ENCODE measurements around the gene DLGAP1.

Gene DLGAP1

GRCh38 chr18:4438938-4439337 lies 16.2 kb downstream of the DLGAP1 start:
- no peak for TF ChIP-seq PRDM2 (tag by site-specific recombination; IDR thresholded peaks at IDR 0.05; ENCODE audit: borderline replicate concordance)
- no peak for TF ChIP-seq ZFHX2 (tag by site-specific recombination; conservative IDR thresholded peaks at IDR 0.05)
- no peak for TF ChIP-seq ZNF292 (tag by site-specific recombination; IDR thresholded peaks at IDR 0.05; ENCODE audit: borderline replicate concordance, low read depth)
- TF ChIP-seq, protein P1, sequence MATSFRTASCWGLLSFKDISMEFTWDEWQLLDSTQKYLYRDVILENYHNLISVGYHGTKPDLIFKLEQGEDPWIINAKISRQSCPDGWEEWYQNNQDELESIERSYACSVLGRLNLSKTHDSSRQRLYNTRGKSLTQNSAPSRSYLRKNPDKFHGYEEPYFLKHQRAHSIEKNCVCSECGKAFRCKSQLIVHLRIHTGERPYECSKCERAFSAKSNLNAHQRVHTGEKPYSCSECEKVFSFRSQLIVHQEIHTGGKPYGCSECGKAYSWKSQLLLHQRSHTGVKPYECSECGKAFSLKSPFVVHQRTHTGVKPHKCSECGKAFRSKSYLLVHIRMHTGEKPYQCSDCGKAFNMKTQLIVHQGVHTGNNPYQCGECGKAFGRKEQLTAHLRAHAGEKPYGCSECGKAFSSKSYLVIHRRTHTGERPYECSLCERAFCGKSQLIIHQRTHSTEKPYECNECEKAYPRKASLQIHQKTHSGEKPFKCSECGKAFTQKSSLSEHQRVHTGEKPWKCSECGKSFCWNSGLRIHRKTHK (tag by site-specific recombination; IDR thresholded peaks at IDR 0.05): no peak
- no peak for TF ChIP-seq ZNF423 (tag by site-specific recombination; IDR thresholded peaks at IDR 0.05)
- TF ChIP-seq ZNF223 (tag by site-specific recombination; IDR thresholded peaks at IDR 0.05): no peak
- TF ChIP-seq ZNF114 (tag by site-specific recombination; IDR thresholded peaks at IDR 0.05): no peak
- TF ChIP-seq ZNF670 (tag by site-specific recombination; IDR thresholded peaks at IDR 0.05; ENCODE audit: low read depth): no peak
- TF ChIP-seq ZNF473 (tag by site-specific recombination; IDR thresholded peaks at IDR 0.05): no peak
- TF ChIP-seq GLIS2 (tag by site-specific recombination; IDR thresholded peaks at IDR 0.05): no peak
- no peak for TF ChIP-seq PRDM4 (tag by site-specific recombination; IDR thresholded peaks at IDR 0.05)
- no peak for TF ChIP-seq ZBTB8A (tag by site-specific recombination; IDR thresholded peaks at IDR 0.05)
- TF ChIP-seq ZBTB20 (tag by site-specific recombination; IDR thresholded peaks at IDR 0.05): no peak
- TF ChIP-seq ZBTB1 (tag by site-specific recombination; IDR thresholded peaks at IDR 0.05): no peak
- TF ChIP-seq SETDB1 (IDR thresholded peaks at IDR 0.05; ENCODE audit: insufficient read length, low read length): no peak
- TF ChIP-seq ZNF175 (tag by site-specific recombination; IDR thresholded peaks at IDR 0.05): no peak
- TF ChIP-seq PRDM1 (tag by site-specific recombination; IDR thresholded peaks at IDR 0.05): no peak
- TF ChIP-seq ZNF138 (tag by site-specific recombination; IDR thresholded peaks at IDR 0.05; ENCODE audit: borderline replicate concordance): no peak
- Histone ChIP-seq H3K27ac (ENCODE audit: extremely low read depth, low read depth, low read length) (no peak overlapping the region), H3K4me1 (ENCODE audit: control insufficient read depth, insufficient read depth, low read length) (no peaks in the 10 kb centered on the region), H3K36me3 (ENCODE audit: control insufficient read depth in 2 of 2, insufficient read depth in 1 of 2, low read length in 2 of 2) (no peaks in the 10 kb centered on the region), H3K9me3 (ENCODE audit: control insufficient read depth, insufficient read depth, low read depth, low read length) (no peaks in the 10 kb centered on the region), H3K4me3 (ENCODE audit: low read depth, low read length) (no peak overlapping the region)
- ChIA-PET POLR2A (no interaction called here), CTCF (no interaction called here)
